SK-N-SH (cell line): Measurements from ENCODE around the gene ATP11B. TPM values are rescaled to one million over a fixed set of nuclear protein-coding genes. Genes with fewer than 3 reads are reported as not detected.

Experiments used
- CTCF ChIA-PET: fragments of 300-600, 350-600 bp; formaldehyde crosslinking; extraction: SDS; loops from one replicate; lab custom pipeline; 2021; lab: Yijun Ruan, JAX
- POLR2A ChIA-PET: fragments of 350-600 bp; sonication (Branson Sonifier 250); formaldehyde crosslinking; extraction: SDS; loops from one replicate; lab custom pipeline; 2020; ENCODE audit warnings: antibody characterized with exemption, inconsistent platforms; lab: Yijun Ruan, JAX
- DNase-seq: peaks from one replicate; pipeline ENCODE4 v3.0.0; 2012
- H2AFZ ChIP-seq: fragments of 200-600 bp; sonication (generic); 2 replicates; pipeline ENCODE4 v1.8.1; 2016; ENCODE audit warnings: antibody characterized with exemption, mild to moderate bottlenecking, low read depth
- H3F3A ChIP-seq: fragments of 200-600 bp; sonication (generic); replicated peaks from 2 replicates; pipeline ENCODE3; 2016; ENCODE audit warnings: antibody characterized with exemption, mild to moderate bottlenecking; ENCODE audit not compliant: insufficient read depth
- H3K27ac ChIP-seq, 2 experiments: fragments of 200-500 bp in 1 of 2; fragments of 200-600 bp in 1 of 2; sonication (Bioruptor generic) in 1 of 2; sonication (generic), shearing (Covaris generic) in 1 of 2; 2 replicates each; pipeline versions ENCODE4 v1.5.1 to v1.6.1; 2014 to 2016; ENCODE audit warnings: low read depth in 2 of 2, inconsistent platforms in 1 of 2, low read length in 1 of 2, mild to moderate bottlenecking in 1 of 2, mixed read lengths in 1 of 2
- H3K27me3 ChIP-seq: fragments of 200-600 bp; sonication (generic), shearing (Covaris generic); 2 replicates; pipeline ENCODE4 v1.6.1; 2016; ENCODE audit warnings: mixed run types; ENCODE audit not compliant: insufficient read depth
- H3K36me3 ChIP-seq, 2 experiments: fragments of 200-500 bp in 1 of 2; fragments of 200-600 bp in 1 of 2; sonication (Bioruptor generic) in 1 of 2; sonication (generic) in 1 of 2; replicated peaks in 1 of 2; 2 replicates each; pipeline versions ENCODE3 to v1.5.1; 2014 to 2016; ENCODE audit warnings: low read length in 1 of 2, mild to moderate bottlenecking in 1 of 2; ENCODE audit not compliant: insufficient read depth in 2 of 2, control insufficient read depth in 1 of 2
- H3K4me1 ChIP-seq, 2 experiments: fragments of 200-500 bp in 1 of 2; fragments of 200-600 bp in 1 of 2; sonication (Bioruptor generic) in 1 of 2; sonication (generic), shearing (Covaris generic) in 1 of 2; 2 replicates each; pipeline versions ENCODE4 v1.5.1 to v1.6.1; 2014 to 2016; ENCODE audit warnings: low read depth in 1 of 2, low read length in 1 of 2, mixed run types in 1 of 2; ENCODE audit not compliant: insufficient read depth in 2 of 2, control insufficient read depth in 1 of 2
- H3K4me2 ChIP-seq: fragments of 200-600 bp; sonication (generic), shearing (Covaris generic); 2 replicates; pipeline ENCODE4 v1.6.1; 2017; ENCODE audit warnings: mixed run types
- H3K4me3 ChIP-seq, 2 experiments: fragments of 200-500 bp in 1 of 2; fragments of 200-600 bp in 1 of 2; sonication (Bioruptor generic) in 1 of 2; sonication (generic), shearing (Covaris generic) in 1 of 2; 2 replicates each; pipeline versions ENCODE4 v1.5.1 to v1.8.1; 2014 to 2016; ENCODE audit warnings: low read depth in 2 of 2, inconsistent platforms in 1 of 2, low read length in 1 of 2, mild to moderate bottlenecking in 1 of 2, mixed read lengths in 1 of 2, moderate library complexity in 1 of 2
- H3K79me2 ChIP-seq: fragments of 200-600 bp; sonication (generic); 2 replicates; pipeline ENCODE4 v1.8.1; 2017; ENCODE audit warnings: mild to moderate bottlenecking; ENCODE audit not compliant: insufficient read depth
- H3K9ac ChIP-seq: fragments of 200-600 bp; sonication (generic); 2 replicates; pipeline ENCODE4 v1.6.1; 2017; ENCODE audit warnings: mixed run types
- H3K9me2 ChIP-seq: fragments of 200-600 bp; sonication (generic); 2 replicates; pipeline ENCODE4 v1.6.1; 2017; ENCODE audit warnings: mixed run types
- H3K9me3 ChIP-seq: fragments of 200-600 bp; sonication (generic); 2 replicates; pipeline ENCODE4 v1.6.1; 2017; ENCODE audit warnings: mixed run types, mild to moderate bottlenecking, moderate library complexity
- H4K20me1 ChIP-seq: fragments of 200-600 bp; sonication (generic); 2 replicates; pipeline ENCODE4 v1.6.1; 2017; ENCODE audit warnings: mild to moderate bottlenecking, mixed run types; ENCODE audit not compliant: insufficient read depth
- CTCF ChIP-seq: fragments of 200-600 bp; sonication (generic); IDR thresholded peaks from 2 replicates; pipeline ENCODE4 v1.6.1; 2017; ENCODE audit warnings: antibody characterized with exemption, mild to moderate bottlenecking, moderate library complexity
- ELF1 ChIP-seq: IDR thresholded peaks from 2 replicates; pipeline ENCODE4 v1.4.0; 2012
- EP300 ChIP-seq, 2 experiments: IDR thresholded peaks; 2 replicates each; pipeline versions ENCODE4 v1.4.0 to v1.6.1; 2012; ENCODE audit warnings: borderline replicate concordance in 1 of 2, low read depth in 1 of 2, low read length in 1 of 2
- GABPA ChIP-seq: IDR thresholded peaks from 2 replicates; pipeline ENCODE4 v1.4.0; 2012; ENCODE audit warnings: low read depth, mild to moderate bottlenecking
- MEF2A ChIP-seq: IDR thresholded peaks from 2 replicates; pipeline ENCODE4 v1.4.0; 2012; ENCODE audit warnings: low read depth, borderline replicate concordance
- NFIC ChIP-seq: IDR thresholded peaks from 2 replicates; pipeline ENCODE4 v1.4.0; 2012; ENCODE audit warnings: borderline replicate concordance
- NRF1 ChIP-seq: IDR thresholded peaks from 2 replicates; pipeline ENCODE4 v1.6.1; 2012; ENCODE audit warnings: low read depth, mild to moderate bottlenecking, low read length
- RCOR1 ChIP-seq: fragments of 150-350 bp; IDR thresholded peaks from 2 replicates; pipeline ENCODE4 v1.6.1; 2017; ENCODE audit warnings: antibody characterized with exemption, low read length
- RFX5 ChIP-seq: IDR thresholded peaks from 2 replicates; pipeline ENCODE4 v1.6.1; 2012; ENCODE audit warnings: mild to moderate bottlenecking, improper control_type of control experiment, low read length
- RXRA ChIP-seq: IDR thresholded peaks from 2 replicates; pipeline ENCODE4 v1.4.0; 2012; ENCODE audit warnings: low read depth, mild to moderate bottlenecking, borderline replicate concordance
- SMC3 ChIP-seq: IDR thresholded peaks from 2 replicates; pipeline ENCODE4 v1.6.1; 2012; ENCODE audit warnings: low read depth, low read length, improper control_type of control experiment
- TEAD4 ChIP-seq: IDR thresholded peaks from 2 replicates; pipeline ENCODE4 v1.4.0; 2012; ENCODE audit warnings: mild to moderate bottlenecking, borderline replicate concordance; ENCODE audit not compliant: insufficient read depth
- YY1 ChIP-seq: IDR thresholded peaks from 2 replicates; pipeline ENCODE4 v1.4.0; 2012; ENCODE audit warnings: low read depth, mild to moderate bottlenecking
- ZBTB33 ChIP-seq: IDR thresholded peaks from 2 replicates; pipeline ENCODE4 v1.4.0; 2012; ENCODE audit warnings: low read depth, borderline replicate concordance
- WGBS: methylation state at CpG from one replicate; pipeline ENCODE4 v1.1.6; 2017; ENCODE audit warnings: low lambda C conversion rate; 5-methylcytosine and 5-hydroxymethylcytosine counted together
- polyA plus RNA-seq, 3 experiments: library from polyadenylated mRNA; depleted of rRNA; stranded (reverse); fragments of >200 nt; gene quantifications; 2 replicates each; pipeline ENCODE4 v1.2.3, GENCODE V29; 2012
- TF ChIP-seq, protein P1 (sequence below): IDR thresholded peaks from 2 replicates; pipeline ENCODE4; 2012
- TF ChIP-seq, protein P2 (sequence below): fragments of 150-350 bp; IDR thresholded peaks from 2 replicates; pipeline ENCODE4 v1.6.1; 2016; ENCODE audit warnings: mild to moderate bottlenecking, low read depth, low read length

Gene ATP11B
- polyA plus RNA-seq, 1 of the 3 experiments (the other 2 are of a cell fraction), result 8.7 TPM

DNA sequence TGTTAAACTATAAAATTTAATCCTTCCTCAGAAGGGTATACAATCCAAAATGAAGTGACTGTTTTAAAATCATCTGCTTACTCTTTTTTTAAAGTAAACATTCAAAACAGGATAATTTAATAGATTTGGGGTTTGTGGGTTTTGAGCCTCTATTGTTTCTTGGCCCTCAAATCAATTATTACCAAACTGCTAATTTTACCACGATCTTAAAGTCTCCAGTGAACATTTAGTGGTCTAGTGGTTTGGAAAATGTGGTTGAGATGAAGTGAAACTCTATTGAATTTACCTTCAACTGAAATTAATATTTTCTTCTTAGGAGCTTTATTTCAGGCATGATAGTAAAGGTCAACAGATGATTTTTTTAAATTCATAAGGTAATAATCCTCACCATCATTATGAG is 11.2 kb upstream of the ATP11B start:
- Histone ChIP-seq H3K79me2 (no peaks in the 10 kb centered on the region), H3K9ac (no peak overlapping the region), H3K4me3 (no peak overlapping the region), H2AFZ (no peak overlapping the region), H3K36me3 (no peaks in the 10 kb centered on the region), H3K4me2 (no peak overlapping the region), H3K27ac (no peak overlapping the region), H3K4me1 (no peaks in the 10 kb centered on the region), H3K27me3 (no peaks in the 10 kb centered on the region), H3F3A (peaks cover 6% of the 10 kb centered on the region), H3K9me2 (no peaks in the 10 kb centered on the region), H4K20me1 (no peaks in the 10 kb centered on the region), H3K9me3 (no peaks in the 10 kb centered on the region)
- 90% methylated on average over 1 of the region's 1 CpG for WGBS
- no peak for TF ChIP-seq YY1
- TF ChIP-seq, protein P1, sequence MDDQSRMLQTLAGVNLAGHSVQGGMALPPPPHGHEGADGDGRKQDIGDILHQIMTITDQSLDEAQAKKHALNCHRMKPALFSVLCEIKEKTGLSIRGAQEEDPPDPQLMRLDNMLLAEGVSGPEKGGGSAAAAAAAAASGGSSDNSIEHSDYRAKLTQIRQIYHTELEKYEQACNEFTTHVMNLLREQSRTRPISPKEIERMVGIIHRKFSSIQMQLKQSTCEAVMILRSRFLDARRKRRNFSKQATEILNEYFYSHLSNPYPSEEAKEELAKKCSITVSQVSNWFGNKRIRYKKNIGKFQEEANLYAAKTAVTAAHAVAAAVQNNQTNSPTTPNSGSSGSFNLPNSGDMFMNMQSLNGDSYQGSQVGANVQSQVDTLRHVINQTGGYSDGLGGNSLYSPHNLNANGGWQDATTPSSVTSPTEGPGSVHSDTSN, result no peak
- TF ChIP-seq EP300 (IDR thresholded peaks at IDR 0.05; ENCODE audit: borderline replicate concordance in 1 of 2, low read depth in 1 of 2, low read length in 1 of 2), result no peak
- POLR2A ChIA-PET, result no interaction called here
- CTCF ChIA-PET, result interaction anchor here (1.1 to 1.5 kb wide), 2 partner anchors 10 to 53 kb away, joined by 4 to 5 read pairs; no protein-coding TSS in a partner anchor
- DNase-seq, result no peak

DNA sequence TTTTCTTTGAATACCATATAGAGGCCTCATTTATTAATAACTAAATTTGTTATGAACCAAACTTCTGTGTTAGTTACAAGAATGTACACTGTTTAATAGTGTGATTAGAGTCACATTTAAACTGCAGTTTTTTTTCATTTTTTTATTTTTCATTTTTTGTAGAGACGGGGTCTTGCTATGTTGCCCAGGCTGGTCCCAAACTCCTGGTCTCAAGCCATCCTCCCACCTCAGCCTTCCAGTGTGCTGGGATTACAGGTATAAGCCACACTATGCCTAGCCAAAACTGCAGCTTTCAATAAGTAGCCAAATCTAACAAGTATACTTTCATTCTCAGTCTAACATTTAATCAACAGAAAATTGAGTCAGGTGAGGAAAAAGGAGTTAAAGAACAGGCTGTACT is 10.2 kb upstream of the ATP11B start:
- H3K79me2 ChIP-seq, result no peaks in the 10 kb centered on the region
- WGBS, result 85% methylated on average over 1 of the region's 1 CpG
- peaks cover 14% of the 10 kb centered on the region for H3F3A ChIP-seq
- no peak for DNase-seq
- no peak overlapping the region for H2AFZ ChIP-seq
- no peak overlapping the region for H3K4me2 ChIP-seq
- H4K20me1 ChIP-seq, result no peaks in the 10 kb centered on the region
- no peak for TF ChIP-seq GABPA
- TF ChIP-seq RFX5, result no peak
- TF ChIP-seq, protein P2, sequence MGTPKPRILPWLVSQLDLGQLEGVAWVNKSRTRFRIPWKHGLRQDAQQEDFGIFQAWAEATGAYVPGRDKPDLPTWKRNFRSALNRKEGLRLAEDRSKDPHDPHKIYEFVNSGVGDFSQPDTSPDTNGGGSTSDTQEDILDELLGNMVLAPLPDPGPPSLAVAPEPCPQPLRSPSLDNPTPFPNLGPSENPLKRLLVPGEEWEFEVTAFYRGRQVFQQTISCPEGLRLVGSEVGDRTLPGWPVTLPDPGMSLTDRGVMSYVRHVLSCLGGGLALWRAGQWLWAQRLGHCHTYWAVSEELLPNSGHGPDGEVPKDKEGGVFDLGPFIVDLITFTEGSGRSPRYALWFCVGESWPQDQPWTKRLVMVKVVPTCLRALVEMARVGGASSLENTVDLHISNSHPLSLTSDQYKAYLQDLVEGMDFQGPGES, result no peak
- no peak for TF ChIP-seq RCOR1
- TF ChIP-seq NFIC, result no peak
- TF ChIP-seq ZBTB33, result no peak
- no peak for TF ChIP-seq NRF1
- TF ChIP-seq RXRA, result no peak
- TF ChIP-seq CTCF, result no peak
- TF ChIP-seq MEF2A, result no peak
- TF ChIP-seq TEAD4, result no peak
- no peak for TF ChIP-seq SMC3
- no peak for TF ChIP-seq ELF1
- TF ChIP-seq, protein P1, result no peak
- ChIA-PET CTCF (interaction anchor here (1.1 to 1.5 kb wide), 2 partner anchors 11 to 54 kb away, joined by 4 to 5 read pairs; no protein-coding TSS in a partner anchor), POLR2A (no interaction called here)
- no peaks in the 10 kb centered on the region for H3K9me2 ChIP-seq
- no peak overlapping the region for H3K9ac ChIP-seq
- no peaks in the 10 kb centered on the region for H3K27me3 ChIP-seq
- no peaks in the 10 kb centered on the region for H3K9me3 ChIP-seq
- no peaks in the 10 kb centered on the region for H3K36me3 ChIP-seq
- H3K4me3 ChIP-seq, result no peak overlapping the region
- H3K4me1 ChIP-seq, result no peaks in the 10 kb centered on the region
- H3K27ac ChIP-seq, result no peak overlapping the region
